Small intestine (tissue), 7 donors: ENCODE results near the gene OBSCN. TPM values are rescaled to one million over a fixed set of nuclear protein-coding genes. Genes with fewer than 3 reads are reported as not detected.

Source experiments
- DNase-seq, 2 donors: peaks; one replicate each; pipeline versions ENCODE4 v3.0.0 to v3.0.0-alpha.2; 2013
- FAIRE-seq: peaks from 2 replicates; lab custom pipeline; 2012; peaks lifted over from hg19 to GRCh38; lab: Jason Lieb, UNC
- H3K27ac ChIP-seq, 3 donors: one replicate each; pipeline ENCODE4 v1.5.1; 2013; ENCODE audit warnings: low read length in 2 of 3, mild to moderate bottlenecking in 2 of 3, control low read depth in 1 of 3, inconsistent platforms in 1 of 3, low read depth in 1 of 3, moderate library complexity in 1 of 3
- H3K27me3 ChIP-seq, 3 donors: one replicate each; pipeline ENCODE4 v1.6.1; 2013; ENCODE audit warnings: low read length in 3 of 3, inconsistent platforms in 1 of 3; ENCODE audit not compliant: control insufficient read depth in 3 of 3, insufficient read depth in 3 of 3
- H3K36me3 ChIP-seq, 3 donors: one replicate each; pipeline ENCODE4 v1.6.1; 2013; ENCODE audit warnings: low read length in 3 of 3, inconsistent platforms in 1 of 3, low read depth in 1 of 3, mild to moderate bottlenecking in 1 of 3, moderate library complexity in 1 of 3; ENCODE audit not compliant: control insufficient read depth in 3 of 3, insufficient read depth in 2 of 3
- H3K4me1 ChIP-seq, 3 donors: one replicate each; pipeline ENCODE4 v1.6.1; 2013; ENCODE audit warnings: low read length in 2 of 3, inconsistent platforms in 1 of 3, low read depth in 1 of 3, mild to moderate bottlenecking in 1 of 3, moderate library complexity in 1 of 3; ENCODE audit not compliant: control insufficient read depth in 3 of 3, insufficient read depth in 2 of 3
- H3K4me3 ChIP-seq, 3 donors: one replicate each; pipeline ENCODE4 v1.5.1; 2013; ENCODE audit warnings: low read length in 3 of 3, control low read depth in 1 of 3, inconsistent platforms in 1 of 3, low read depth in 1 of 3, mild to moderate bottlenecking in 1 of 3, moderate library complexity in 1 of 3
- H3K9me3 ChIP-seq, 2 donors: one replicate each; pipeline ENCODE4 v1.6.1; 2013; ENCODE audit warnings: low read depth in 1 of 2, low read length in 1 of 2; ENCODE audit not compliant: control insufficient read depth in 2 of 2, insufficient read depth in 1 of 2
- WGBS, 3 donors: extraction: QIAGEN DNeasy Blood & Tissue Kit; methylation state at CpG; one replicate each; pipeline ENCODE4 v1.1.7; 2013; 5-methylcytosine and 5-hydroxymethylcytosine counted together
- polyA plus RNA-seq, 4 donors: library from polyadenylated mRNA; stranded (reverse) in 3 of 4; unstranded in 1 of 4; fragments of 200-250 nt in 3 of 4; fragments of 120-200 nt in 1 of 4; gene quantifications; one replicate each; pipeline versions ENCODE4 v1.2.1 to v1.2.3, GENCODE V29; 2013
- donor health status: healthy with polysubstance abuse.
- donor health status: control.
- donor health status: control.
- donor health status: Bipolar disorder and iron deficiency.
- donor health status: healthy.

Gene OBSCN
- polyA plus RNA-seq, 4 donors, result 3.6 to 36.2 (median 5.7) TPM

DNA sequence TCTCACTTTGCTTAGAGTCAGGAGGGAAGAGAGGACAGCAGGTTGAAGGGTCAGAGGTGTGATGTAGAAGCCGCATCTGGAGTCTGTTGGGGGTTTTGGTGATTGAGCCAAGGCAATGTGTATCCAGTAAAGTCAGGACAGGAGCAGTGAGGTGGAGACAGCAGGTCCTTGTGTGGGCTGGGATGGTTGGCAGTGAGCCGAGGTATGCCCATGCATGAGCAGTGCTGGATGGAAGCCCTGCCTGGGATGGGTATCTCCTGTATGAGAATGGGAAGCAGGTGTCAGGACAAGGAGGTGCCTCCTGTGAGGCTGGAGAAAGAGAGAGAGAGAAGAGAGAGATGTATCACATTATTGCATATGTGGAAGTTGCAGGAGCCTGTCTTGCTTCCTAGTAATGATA, 90.0 kb downstream of the OBSCN start:
- no peaks in the 10 kb centered on the region for H3K4me1 ChIP-seq
- WGBS, 3 donors, result 86 to 90% (median 88%) methylated on average over 2 of the region's 2 CpGs
- H3K4me3 ChIP-seq, result no peak overlapping the region
- DNase-seq (no peak), FAIRE-seq (no peak)
- H3K9me3 ChIP-seq, result peaks cover 1 to 15% of the 10 kb centered on the region in 2 donors
- H3K36me3 ChIP-seq, result peaks cover 0 to 40% (median 0%) of the 10 kb centered on the region in 3 donors
- H3K27ac ChIP-seq, result no peak overlapping the region
- no peaks in the 10 kb centered on the region for H3K27me3 ChIP-seq

DNA sequence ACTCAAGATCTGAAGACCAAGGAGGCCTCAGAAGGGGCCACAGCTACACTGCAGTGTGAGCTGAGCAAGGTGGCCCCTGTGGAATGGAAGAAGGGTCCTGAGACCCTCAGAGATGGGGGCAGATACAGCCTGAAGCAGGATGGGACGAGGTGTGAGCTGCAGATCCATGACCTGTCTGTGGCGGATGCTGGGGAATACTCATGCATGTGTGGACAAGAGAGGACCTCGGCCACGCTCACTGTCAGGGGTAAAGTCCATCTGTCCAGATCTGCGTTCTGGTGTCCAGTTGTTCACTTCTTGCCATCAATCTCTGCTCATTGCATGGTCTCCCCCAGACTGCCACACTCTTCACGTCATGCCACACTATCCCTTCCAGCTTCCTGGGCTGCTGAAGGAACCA, 90.6 kb downstream of the OBSCN start:
- FAIRE-seq (no peak), DNase-seq (no peak)
- Histone ChIP-seq H3K36me3 (peaks cover 0 to 40% (median 0%) of the 10 kb centered on the region in 3 donors), H3K4me1 (no peaks in the 10 kb centered on the region), H3K9me3 (peaks cover 3 to 20% of the 10 kb centered on the region in 2 donors), H3K27me3 (no peaks in the 10 kb centered on the region), H3K27ac (no peak overlapping the region), H3K4me3 (no peak overlapping the region)
- 80 to 92% (median 92%) methylated on average over 6 of the region's 6 CpGs for WGBS, 3 donors

GRCh38 chr1:228299211-228299610, 91.4 kb downstream of the OBSCN start:
- no peaks in the 10 kb centered on the region for H3K27me3 ChIP-seq
- no peak overlapping the region for H3K27ac ChIP-seq
- DNase-seq (no peak), FAIRE-seq (no peak)
- peaks cover 0 to 39% (median 0%) of the 10 kb centered on the region in 3 donors for H3K36me3 ChIP-seq
- H3K4me1 ChIP-seq, result no peaks in the 10 kb centered on the region
- no peak overlapping the region for H3K4me3 ChIP-seq
- 82 to 91% (median 88%) methylated on average over 2 of the region's 2 CpGs for WGBS, 3 donors
- H3K9me3 ChIP-seq, result peaks cover 3 to 20% of the 10 kb centered on the region in 2 donors

- no peak for DNase-seq
- 77 to 89% (median 85%) methylated on average over 7 of the region's 7 CpGs for WGBS, 3 donors
- no peak overlapping the region for H3K4me3 ChIP-seq
- no peak overlapping the region for H3K27ac ChIP-seq
- FAIRE-seq, result no peak
- H3K27me3 ChIP-seq, result no peaks in the 10 kb centered on the region
- no peaks in the 10 kb centered on the region for H3K4me1 ChIP-seq
- peaks cover 3 to 20% of the 10 kb centered on the region in 2 donors for H3K9me3 ChIP-seq
- H3K36me3 ChIP-seq, result peaks cover 0 to 32% (median 0%) of the 10 kb centered on the region in 3 donors
Measured at GRCh38 chr1:228299901-228300300, 92.1 kb downstream of the OBSCN start.

- WGBS, 3 donors, result 86 to 95% (median 94%) methylated on average over 4 of the region's 4 CpGs
Measured at GRCh38 chr1:228302086-228302485, 94.2 kb downstream of the OBSCN start.

DNA sequence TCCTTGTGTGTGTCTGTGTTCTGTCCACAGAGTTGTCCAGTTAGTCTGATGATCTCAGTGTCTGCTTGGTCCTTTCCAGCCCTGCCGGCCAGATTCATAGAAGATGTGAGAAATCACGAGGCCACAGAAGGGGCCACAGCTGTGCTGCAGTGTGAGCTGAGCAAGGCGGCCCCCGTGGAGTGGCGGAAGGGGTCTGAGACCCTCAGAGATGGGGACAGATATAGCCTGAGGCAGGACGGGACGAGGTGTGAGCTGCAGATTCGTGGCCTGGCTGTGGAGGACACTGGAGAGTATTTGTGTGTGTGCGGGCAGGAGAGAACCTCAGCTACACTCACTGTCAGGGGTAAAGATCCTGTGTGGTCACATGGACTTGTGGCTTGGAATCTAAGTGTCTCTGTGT, 95.8 kb downstream of the OBSCN start:
- Histone ChIP-seq H3K36me3 (peaks cover 0 to 25% (median 0%) of the 10 kb centered on the region in 3 donors), H3K4me3 (no peak overlapping the region), H3K27me3 (no peaks in the 10 kb centered on the region), H3K27ac (no peak overlapping the region), H3K4me1 (no peaks in the 10 kb centered on the region), H3K9me3 (peaks cover 3 to 20% of the 10 kb centered on the region in 2 donors)
- no peak for FAIRE-seq
- DNase-seq, result no peak
- WGBS, 3 donors, result 76 to 91% (median 80%) methylated on average over 9 of the region's 9 CpGs

More at GRCh38 chr1:228302086-228302485, 94.2 kb downstream of the OBSCN start:
- FAIRE-seq, result no peak
- Histone ChIP-seq H3K9me3 (peaks cover 3 to 20% of the 10 kb centered on the region in 2 donors), H3K27me3 (no peaks in the 10 kb centered on the region), H3K36me3 (peaks cover 0 to 28% (median 0%) of the 10 kb centered on the region in 3 donors), H3K4me3 (no peak overlapping the region), H3K27ac (no peak overlapping the region), H3K4me1 (no peaks in the 10 kb centered on the region)
- no peak for DNase-seq

- H3K27ac ChIP-seq, result no peak overlapping the region
- H3K27me3 ChIP-seq, result no peaks in the 10 kb centered on the region
- WGBS, 3 donors, result 68 to 88% (median 77%) methylated on average over 8 of the region's 8 CpGs
- FAIRE-seq (no peak), DNase-seq (no peak)
- H3K9me3 ChIP-seq, result peaks cover 3 to 20% of the 10 kb centered on the region in 2 donors
- no peaks in the 10 kb centered on the region for H3K4me1 ChIP-seq
- peaks cover 0 to 22% (median 0%) of the 10 kb centered on the region in 3 donors for H3K36me3 ChIP-seq
- no peak overlapping the region for H3K4me3 ChIP-seq
Measured at GRCh38 chr1:228304225-228304624, 96.4 kb downstream of the OBSCN start.

DNA sequence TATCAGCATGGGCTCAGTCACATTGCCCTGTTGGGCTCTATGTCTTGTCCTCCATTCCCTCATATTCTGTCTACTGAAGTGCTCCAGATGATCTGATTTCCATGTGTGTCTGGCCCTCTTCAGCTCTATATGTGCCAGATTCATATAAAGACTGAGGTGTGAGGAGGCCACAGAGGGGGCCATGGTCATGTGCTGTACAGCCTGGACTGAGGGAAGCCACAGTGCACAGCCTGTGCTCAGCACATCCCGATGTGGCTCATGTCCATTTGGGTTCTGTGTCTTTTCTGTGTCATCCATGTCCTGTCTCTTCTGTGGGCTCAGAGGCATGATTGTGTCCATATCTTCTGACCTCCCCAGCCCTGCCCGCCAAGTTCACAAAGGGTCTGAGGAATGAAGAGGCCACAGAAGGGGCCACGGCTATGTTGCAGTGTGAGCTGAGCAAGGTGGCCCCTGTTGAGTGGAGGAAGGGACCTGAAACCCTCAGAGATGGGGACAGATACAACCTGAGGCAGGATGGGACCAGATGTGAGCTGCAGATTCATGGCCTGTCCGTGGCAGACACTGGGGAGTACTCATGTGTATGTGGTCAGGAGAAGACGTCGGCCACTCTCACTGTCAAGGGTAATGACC, 97.0 kb downstream of the OBSCN start:
- H3K4me3 ChIP-seq, result no peak overlapping the region
- FAIRE-seq, result no peak
- no peak overlapping the region for H3K27ac ChIP-seq
- H3K9me3 ChIP-seq, result peaks cover 3 to 20% of the 10 kb centered on the region in 2 donors
- no peaks in the 10 kb centered on the region for H3K27me3 ChIP-seq
- WGBS, 3 donors, result 74 to 88% (median 88%) methylated on average over 6 of the region's 6 CpGs
- DNase-seq, result no peak
- no peaks in the 10 kb centered on the region for H3K4me1 ChIP-seq
- peaks cover 0 to 20% (median 0%) of the 10 kb centered on the region in 3 donors for H3K36me3 ChIP-seq
